ENCODE data around the gene QRSL1. TPM values are rescaled to one million over a fixed set of nuclear protein-coding genes. Genes with fewer than 3 reads are reported as not detected.

QRSL1 gene
- total RNA-seq, 1 donor from 2014 or later: 9.7 TPM

DNA sequence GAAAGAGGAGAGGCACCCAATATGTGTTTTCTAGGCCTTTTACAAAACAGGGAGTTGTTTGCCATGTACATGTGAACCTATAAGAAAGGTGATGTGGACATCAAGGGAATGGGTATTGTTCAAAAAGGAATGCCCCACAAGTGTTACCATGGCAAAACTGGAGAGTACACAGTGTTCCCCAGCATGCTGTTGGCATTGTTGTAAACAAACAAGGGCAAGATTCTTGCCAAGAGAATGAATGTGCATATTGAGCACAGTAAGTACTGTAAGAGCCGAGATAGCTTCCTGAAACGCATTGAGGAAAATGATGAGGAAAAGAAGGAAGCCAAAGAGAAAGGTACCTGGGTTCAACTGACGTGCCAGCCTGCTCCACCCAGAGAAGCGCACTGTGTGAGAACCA lies 13.1 kb downstream of the QRSL1 start:
- TF ChIP-seq CTCF (IDR thresholded peaks at IDR 0.05): no peak
- Mint-ChIP-seq H3K9me3 (ENCODE audit: low read depth) (no peaks in the 10 kb centered on the region), H3K4me3 (ENCODE audit: unreplicated experiment) (no peak overlapping the region), H3K27ac (ENCODE audit: unreplicated experiment) (no peak overlapping the region), H3K27me3 (ENCODE audit: low read depth) (no peaks in the 10 kb centered on the region), H3K4me1 (ENCODE audit: low read depth) (peaks cover 6% of the 10 kb centered on the region), H3K36me3 (ENCODE audit: low read depth) (peaks cover 19% of the 10 kb centered on the region)
- DNase-seq (ENCODE audit: low spot score): no peak

DNA sequence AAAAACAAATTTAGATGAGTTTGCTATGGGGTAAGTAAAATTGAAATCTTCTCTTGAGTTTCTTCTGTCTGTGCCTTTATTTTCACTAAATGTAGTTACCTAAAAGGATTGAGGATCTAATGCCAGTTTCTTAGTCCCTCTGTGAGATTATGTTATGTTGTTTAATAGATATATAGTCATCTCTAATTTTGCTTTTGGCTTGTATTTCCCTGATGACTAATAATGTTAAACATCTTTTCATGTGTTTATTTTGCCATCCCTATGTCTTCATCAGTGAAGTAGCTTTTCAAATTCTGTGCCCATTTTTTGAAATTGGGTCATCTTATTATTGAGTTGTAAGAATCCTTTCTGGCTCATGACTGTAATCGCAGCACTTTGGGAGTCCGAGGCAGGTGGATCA lies 13.7 kb downstream of the QRSL1 start:
- TF ChIP-seq CTCF (IDR thresholded peaks at IDR 0.05): no peak
- no peak overlapping the region for H3K27ac Mint-ChIP-seq (ENCODE audit: unreplicated experiment)
- no peaks in the 10 kb centered on the region for H3K9me3 Mint-ChIP-seq (ENCODE audit: low read depth)
- no peak overlapping the region for H3K4me3 Mint-ChIP-seq (ENCODE audit: unreplicated experiment)
- no peak for DNase-seq (ENCODE audit: low spot score)
- peaks cover 6% of the 10 kb centered on the region for H3K4me1 Mint-ChIP-seq (ENCODE audit: low read depth)
- peaks cover 19% of the 10 kb centered on the region for H3K36me3 Mint-ChIP-seq (ENCODE audit: low read depth)
- no peaks in the 10 kb centered on the region for H3K27me3 Mint-ChIP-seq (ENCODE audit: low read depth)

DNA sequence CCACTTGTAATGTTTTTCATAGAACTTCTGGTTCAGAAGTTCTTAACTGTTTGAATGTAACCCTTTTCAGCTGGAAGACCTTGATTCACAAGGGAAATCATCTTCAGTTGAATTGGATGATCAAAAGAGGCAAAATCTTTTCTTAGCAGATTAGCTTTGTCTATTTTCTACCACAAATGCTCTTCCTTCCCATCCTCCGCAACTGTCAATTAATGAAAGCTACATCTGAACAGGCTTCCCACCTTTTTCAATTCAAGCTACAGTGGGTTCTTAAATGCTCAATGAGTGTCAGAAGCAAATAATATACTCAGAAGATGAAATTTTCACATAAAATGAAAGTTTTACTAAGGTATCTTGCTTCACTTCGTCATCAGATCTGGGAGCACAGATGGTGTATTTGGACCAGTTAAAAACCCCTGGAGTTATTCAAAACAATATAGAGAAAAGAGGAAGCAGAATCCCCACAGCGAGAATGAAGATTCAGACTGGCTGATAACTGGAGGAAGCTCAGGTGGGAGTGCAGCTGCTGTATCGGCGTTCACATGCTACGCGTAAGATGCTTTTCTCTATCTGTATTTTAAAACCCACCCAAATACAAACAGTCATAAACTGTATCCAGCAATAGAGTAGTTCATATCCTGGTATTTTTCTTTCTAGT lies 19.4 kb downstream of the QRSL1 start:
- H3K27me3 Mint-ChIP-seq (ENCODE audit: low read depth): no peaks in the 10 kb centered on the region
- no peak overlapping the region for H3K27ac Mint-ChIP-seq (ENCODE audit: unreplicated experiment)
- H3K4me1 Mint-ChIP-seq (ENCODE audit: low read depth): no peaks in the 10 kb centered on the region
- peaks cover 17% of the 10 kb centered on the region for H3K36me3 Mint-ChIP-seq (ENCODE audit: low read depth)
- no peak for TF ChIP-seq CTCF (IDR thresholded peaks at IDR 0.05)
- H3K4me3 Mint-ChIP-seq (ENCODE audit: unreplicated experiment): no peak overlapping the region
- DNase-seq (ENCODE audit: low spot score): no peak
- H3K9me3 Mint-ChIP-seq (ENCODE audit: low read depth): no peaks in the 10 kb centered on the region

- Mint-ChIP-seq H3K27me3 (ENCODE audit: low read depth) (no peaks in the 10 kb centered on the region), H3K4me3 (ENCODE audit: unreplicated experiment) (no peak overlapping the region), H3K9me3 (ENCODE audit: low read depth) (peaks cover 16% of the 10 kb centered on the region), H3K27ac (ENCODE audit: unreplicated experiment) (no peak overlapping the region), H3K36me3 (ENCODE audit: low read depth) (peaks cover 48% of the 10 kb centered on the region), H3K4me1 (ENCODE audit: low read depth) (no peaks in the 10 kb centered on the region)
- no peak for TF ChIP-seq CTCF (IDR thresholded peaks at IDR 0.05)
- DNase-seq (ENCODE audit: low spot score): no peak
Observed at GRCh38 chr6:106658469-106658868, 29.1 kb downstream of the QRSL1 start.

DNA sequence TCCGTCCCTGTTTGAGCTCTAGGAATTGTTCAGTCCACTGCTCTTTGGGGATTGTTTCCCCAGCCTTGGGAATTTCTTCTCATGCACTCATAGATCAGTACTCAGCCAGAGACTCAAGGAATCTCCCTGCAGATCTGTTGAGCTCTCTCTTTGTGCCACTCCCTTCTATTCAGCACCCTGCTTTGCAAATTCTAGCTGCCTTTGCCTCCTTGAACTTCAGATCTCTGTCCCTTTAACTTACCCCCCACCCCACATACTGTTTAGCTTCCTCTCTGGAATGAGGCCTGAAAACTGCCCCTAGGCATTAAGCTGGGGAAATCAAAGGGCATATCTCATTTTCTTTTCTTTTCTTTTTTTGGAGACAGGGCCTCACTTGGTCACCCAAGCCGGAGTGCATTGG lies 30.5 kb downstream of the QRSL1 start:
- Mint-ChIP-seq H3K36me3 (ENCODE audit: low read depth) (peaks cover 48% of the 10 kb centered on the region), H3K4me3 (ENCODE audit: unreplicated experiment) (no peak overlapping the region), H3K27me3 (ENCODE audit: low read depth) (no peaks in the 10 kb centered on the region), H3K9me3 (ENCODE audit: low read depth) (peaks cover 16% of the 10 kb centered on the region), H3K4me1 (ENCODE audit: low read depth) (no peaks in the 10 kb centered on the region), H3K27ac (ENCODE audit: unreplicated experiment) (no peak overlapping the region)
- no peak for TF ChIP-seq CTCF (IDR thresholded peaks at IDR 0.05)
- DNase-seq (ENCODE audit: low spot score): no peak
